DND-41 (cell line): Measurements from ENCODE around the gene MBD3.

Experiments
- ATAC-seq: fragments of 200-7000 bp; cut with Tn5 transposase; 3 replicates; pipeline ENCODE4 v1.9.1; 2021; ENCODE audit warnings: low read depth; ENCODE audit not compliant: insufficient read depth
- DNase-seq: peaks from one replicate; pipeline ENCODE4 v3.0.0-alpha.2; 2020
- H2AFZ ChIP-seq: 2 replicates; pipeline ENCODE4 v1.6.0; 2012; ENCODE audit warnings: low read depth, low read length
- H3K27ac ChIP-seq: 2 replicates; pipeline ENCODE4 v1.5.1; 2012; ENCODE audit warnings: low read length, inconsistent platforms
- H3K27me3 ChIP-seq: fragments of 200-600 bp; sonication (generic); 2 replicates; pipeline ENCODE4 v1.6.0; 2012; ENCODE audit warnings: low read length, mild to moderate bottlenecking, inconsistent platforms; ENCODE audit not compliant: insufficient read depth, poor library complexity
- H3K36me3 ChIP-seq: 2 replicates; pipeline ENCODE4 v1.5.1; 2012; ENCODE audit warnings: low read length, inconsistent platforms; ENCODE audit not compliant: insufficient read depth
- H3K4me1 ChIP-seq: 2 replicates; pipeline ENCODE4 v1.5.1; 2012; ENCODE audit warnings: mild to moderate bottlenecking, low read length; ENCODE audit not compliant: insufficient read depth
- H3K4me2 ChIP-seq: 2 replicates; pipeline ENCODE4 v1.6.0; 2012; ENCODE audit warnings: mild to moderate bottlenecking, moderate library complexity, low read length, inconsistent platforms; ENCODE audit not compliant: insufficient read depth
- H3K4me3 ChIP-seq, 2 experiments: fragments of 200-600 bp in 1 of 2; shearing (Covaris generic) in 1 of 2; 2 replicates each; pipeline ENCODE4 v1.5.1; 2012 to 2016; ENCODE audit warnings: inconsistent platforms in 2 of 2, low read length in 2 of 2, mild to moderate bottlenecking in 2 of 2, low read depth in 1 of 2, moderate library complexity in 1 of 2
- H3K79me2 ChIP-seq: 2 replicates; pipeline ENCODE4 v1.6.0; 2012; ENCODE audit warnings: low read length, inconsistent platforms; ENCODE audit not compliant: insufficient read depth
- H3K9ac ChIP-seq: 2 replicates; pipeline ENCODE4 v1.6.0; 2012; ENCODE audit warnings: low read depth, mild to moderate bottlenecking, inconsistent platforms, low read length, moderate library complexity
- H3K9me3 ChIP-seq: 2 replicates; pipeline ENCODE4 v1.5.1; 2012; ENCODE audit warnings: low read length, moderate library complexity, mild to moderate bottlenecking, inconsistent platforms; ENCODE audit not compliant: insufficient read depth, severe bottlenecking
- H4K20me1 ChIP-seq: 2 replicates; pipeline ENCODE4 v1.6.0; 2012; ENCODE audit warnings: low read length; ENCODE audit not compliant: insufficient read depth
- EZH2 ChIP-seq: IDR thresholded peaks from 3 replicates; pipeline ENCODE4 v1.6.1; 2012; ENCODE audit warnings: borderline replicate concordance, low read depth, mild to moderate bottlenecking, moderate library complexity, low read length, inconsistent platforms; ENCODE audit not compliant: severe bottlenecking
- TF ChIP-seq, protein P1 (sequence below): IDR thresholded peaks from 2 replicates; pipeline ENCODE4 v1.5.1; 2012; ENCODE audit warnings: borderline replicate concordance, low read length, moderate library complexity, mild to moderate bottlenecking; ENCODE audit not compliant: poor library complexity, severe bottlenecking; ENCODE audit errors: extremely low read depth

MBD3 gene

DNA sequence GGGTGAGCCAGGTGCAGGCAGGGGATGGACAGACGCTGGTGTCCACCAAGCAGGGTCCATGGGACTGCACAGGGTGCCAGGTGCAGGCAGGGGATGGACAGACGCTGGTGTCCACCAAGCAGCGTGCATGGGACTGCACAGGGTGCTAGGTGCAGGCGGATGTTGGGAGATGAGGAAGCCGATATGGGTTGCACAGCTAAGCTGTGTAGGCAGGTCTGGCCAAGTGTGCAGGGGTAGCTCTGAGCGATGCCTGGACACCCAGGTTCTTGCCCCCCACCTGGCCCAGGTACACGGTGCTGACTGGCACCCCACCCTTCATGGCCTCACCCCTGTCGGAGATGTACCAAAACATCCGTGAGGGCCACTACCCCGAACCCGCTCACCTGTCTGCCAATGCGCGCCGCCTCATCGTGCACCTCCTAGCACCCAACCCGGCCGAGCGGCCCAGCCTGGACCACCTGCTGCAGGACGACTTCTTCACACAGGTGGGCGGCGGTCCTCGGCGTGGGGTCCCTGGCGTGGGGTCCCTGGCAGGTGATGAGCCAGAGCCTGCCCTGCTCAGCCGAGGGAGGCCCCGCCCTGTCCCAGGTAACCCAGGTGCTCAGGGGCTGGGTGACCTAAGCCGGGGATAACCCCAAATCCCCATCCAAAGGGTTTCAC, 64.9 kb downstream of the MBD3 start:
- no peak for ATAC-seq
- Histone ChIP-seq H3K4me1 (no peaks in the 10 kb centered on the region), H3K4me3 (no peak overlapping the region), H3K4me2 (no peak overlapping the region), H3K79me2 (no peaks in the 10 kb centered on the region), H2AFZ (no peak overlapping the region), H3K27me3 (no peaks in the 10 kb centered on the region), H3K27ac (no peak overlapping the region), H4K20me1 (no peaks in the 10 kb centered on the region), H3K9me3 (no peaks in the 10 kb centered on the region), H3K9ac (no peak overlapping the region), H3K36me3 (no peaks in the 10 kb centered on the region)
- TF ChIP-seq EZH2: no peak
- TF ChIP-seq, protein P1, sequence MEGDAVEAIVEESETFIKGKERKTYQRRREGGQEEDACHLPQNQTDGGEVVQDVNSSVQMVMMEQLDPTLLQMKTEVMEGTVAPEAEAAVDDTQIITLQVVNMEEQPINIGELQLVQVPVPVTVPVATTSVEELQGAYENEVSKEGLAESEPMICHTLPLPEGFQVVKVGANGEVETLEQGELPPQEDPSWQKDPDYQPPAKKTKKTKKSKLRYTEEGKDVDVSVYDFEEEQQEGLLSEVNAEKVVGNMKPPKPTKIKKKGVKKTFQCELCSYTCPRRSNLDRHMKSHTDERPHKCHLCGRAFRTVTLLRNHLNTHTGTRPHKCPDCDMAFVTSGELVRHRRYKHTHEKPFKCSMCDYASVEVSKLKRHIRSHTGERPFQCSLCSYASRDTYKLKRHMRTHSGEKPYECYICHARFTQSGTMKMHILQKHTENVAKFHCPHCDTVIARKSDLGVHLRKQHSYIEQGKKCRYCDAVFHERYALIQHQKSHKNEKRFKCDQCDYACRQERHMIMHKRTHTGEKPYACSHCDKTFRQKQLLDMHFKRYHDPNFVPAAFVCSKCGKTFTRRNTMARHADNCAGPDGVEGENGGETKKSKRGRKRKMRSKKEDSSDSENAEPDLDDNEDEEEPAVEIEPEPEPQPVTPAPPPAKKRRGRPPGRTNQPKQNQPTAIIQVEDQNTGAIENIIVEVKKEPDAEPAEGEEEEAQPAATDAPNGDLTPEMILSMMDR: no peak
- no peak for DNase-seq

DNA sequence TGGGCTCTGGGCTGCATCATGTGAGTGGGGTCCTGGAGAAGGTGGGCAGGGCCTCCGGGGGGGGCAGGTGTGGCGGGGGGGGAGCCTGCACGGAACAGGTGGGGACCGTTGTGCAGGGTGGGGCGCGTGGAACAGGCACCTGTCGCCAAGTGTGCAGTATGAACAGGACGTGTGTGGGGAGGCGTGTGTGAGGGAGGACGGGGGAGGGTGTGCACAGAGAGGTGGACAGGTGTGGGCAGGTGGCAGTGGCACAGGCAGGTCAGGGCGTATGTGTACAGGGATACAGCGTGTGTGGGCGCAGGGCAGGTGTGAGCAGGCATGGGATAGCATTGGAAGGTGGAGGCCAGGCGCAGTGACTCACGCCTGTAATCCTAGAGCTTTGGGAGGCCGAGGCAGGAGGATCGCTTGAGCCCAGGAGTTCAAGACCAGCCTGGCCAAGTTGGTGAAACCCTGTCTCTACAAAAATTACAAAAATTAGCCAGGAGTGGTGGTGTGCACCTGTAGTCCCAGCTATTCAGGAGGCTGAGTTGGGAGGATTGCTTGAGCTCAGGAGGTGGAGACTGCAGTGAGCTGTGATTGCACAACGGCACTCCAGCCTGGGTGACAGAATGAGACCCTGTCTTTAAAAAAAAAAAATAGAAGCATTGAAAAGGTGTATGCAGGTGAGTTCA, 65.6 kb downstream of the MBD3 start:
- H3K27ac ChIP-seq: no peak overlapping the region
- H3K79me2 ChIP-seq: no peaks in the 10 kb centered on the region
- no peak for DNase-seq
- H3K27me3 ChIP-seq: no peaks in the 10 kb centered on the region
- H4K20me1 ChIP-seq: no peaks in the 10 kb centered on the region
- no peaks in the 10 kb centered on the region for H3K4me1 ChIP-seq
- no peak overlapping the region for H2AFZ ChIP-seq
- H3K36me3 ChIP-seq: no peaks in the 10 kb centered on the region
- H3K4me3 ChIP-seq: no peak overlapping the region
- H3K4me2 ChIP-seq: no peak overlapping the region
- no peaks in the 10 kb centered on the region for H3K9me3 ChIP-seq
- no peak overlapping the region for H3K9ac ChIP-seq
- TF ChIP-seq, protein P1: no peak
- TF ChIP-seq EZH2: no peak
- ATAC-seq: no peak

DNA sequence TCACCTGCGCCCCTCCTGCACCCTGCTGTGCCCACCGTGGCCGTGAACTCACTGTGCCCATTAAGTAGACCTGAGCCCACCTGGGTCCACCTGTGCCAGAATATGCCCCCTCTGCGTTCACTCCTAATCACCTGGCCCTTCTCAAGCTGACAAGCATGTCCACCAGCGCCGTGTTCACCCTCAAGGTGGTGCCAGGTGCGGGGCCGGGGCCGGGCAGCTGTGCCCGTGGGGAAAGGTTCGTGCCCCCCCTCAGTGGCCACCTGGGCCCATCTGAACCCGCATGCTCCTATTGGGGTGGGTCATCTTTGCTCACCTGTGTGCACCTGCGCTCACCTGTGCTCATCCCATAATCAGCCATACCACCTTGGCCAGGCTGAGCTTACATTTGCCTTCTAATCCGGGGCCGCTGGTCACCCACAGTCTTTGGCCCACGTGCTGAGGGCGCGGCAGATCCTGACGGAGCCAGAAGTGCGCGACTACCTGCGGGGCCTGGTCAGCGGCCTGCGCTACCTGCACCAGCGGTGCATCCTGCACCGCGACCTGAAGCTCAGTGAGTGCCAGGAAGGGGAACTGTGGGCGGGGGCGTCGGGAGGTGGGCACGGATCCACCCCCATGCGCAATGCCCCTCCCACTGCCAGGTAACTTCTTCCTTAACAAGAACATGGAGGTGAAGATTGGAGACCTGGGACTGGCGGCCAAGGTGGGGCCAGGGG, 66.4 kb downstream of the MBD3 start:
- TF ChIP-seq, protein P1: no peak
- TF ChIP-seq EZH2: no peak
- Histone ChIP-seq H3K9ac (no peak overlapping the region), H3K4me3 (no peak overlapping the region), H3K27me3 (no peaks in the 10 kb centered on the region), H4K20me1 (no peaks in the 10 kb centered on the region), H3K4me1 (no peaks in the 10 kb centered on the region), H2AFZ (no peak overlapping the region), H3K27ac (no peak overlapping the region), H3K36me3 (no peaks in the 10 kb centered on the region), H3K79me2 (no peaks in the 10 kb centered on the region), H3K9me3 (no peaks in the 10 kb centered on the region), H3K4me2 (no peak overlapping the region)
- no peak for ATAC-seq
- no peak for DNase-seq
